HG03103 (cell line): ENCODE data around the gene MBP.

Source experiments
- ATAC-seq: cut with Tn5 transposase; IDR thresholded peaks from one replicate; pipeline ENCODE4 v1.9.1; 2021; ENCODE audit warnings: low read depth; ENCODE audit not compliant: unreplicated experiment

MBP gene

GRCh38 chr18:77054606-77055428, 77.8 kb downstream of the MBP start:
- ATAC-seq: peak; percentile 80

GRCh38 chr18:77054288-77054605, 78.3 kb downstream of the MBP start:
- no peak for ATAC-seq

- ATAC-seq: no peak
These were observed 78.8 kb downstream of the MBP start for GRCh38 chr18:77053616-77054287.

- no peak for ATAC-seq
These were observed 79.6 kb downstream of the MBP start for GRCh38 chr18:77052983-77053309.

DNA sequence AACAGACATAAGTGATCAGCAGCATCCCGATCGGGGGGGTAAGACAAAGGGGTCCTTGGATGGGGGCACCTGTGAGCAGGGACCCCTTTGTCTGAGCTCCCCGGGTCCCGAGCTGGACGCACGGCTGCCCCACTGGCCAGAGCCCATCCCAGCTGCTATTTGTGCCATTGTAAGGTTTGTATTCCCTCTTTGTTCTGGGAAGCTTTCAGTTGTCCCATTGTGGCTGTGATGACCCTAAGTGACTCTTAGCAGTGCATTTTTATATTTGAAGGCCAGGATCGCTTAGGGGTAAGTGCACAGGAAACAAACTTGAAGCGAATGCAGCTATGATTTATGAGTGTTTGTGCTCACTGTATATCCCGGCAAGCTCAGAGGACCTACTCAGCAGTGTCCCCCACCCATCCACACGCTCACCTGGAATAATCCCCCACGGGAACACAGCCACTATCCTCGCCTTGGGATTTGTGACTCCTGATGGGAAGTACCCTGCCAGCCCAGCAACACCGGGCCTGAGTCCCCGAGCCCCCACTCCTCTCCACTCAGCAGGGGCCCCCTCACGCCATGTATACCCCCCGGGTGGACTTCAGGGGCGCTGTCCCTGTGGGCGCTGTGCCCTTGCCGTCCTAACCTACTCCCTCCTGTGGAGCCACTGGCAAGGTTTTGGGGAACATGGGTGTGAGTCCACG, 80.1 kb downstream of the MBP start:
- ATAC-seq: no peak

DNA sequence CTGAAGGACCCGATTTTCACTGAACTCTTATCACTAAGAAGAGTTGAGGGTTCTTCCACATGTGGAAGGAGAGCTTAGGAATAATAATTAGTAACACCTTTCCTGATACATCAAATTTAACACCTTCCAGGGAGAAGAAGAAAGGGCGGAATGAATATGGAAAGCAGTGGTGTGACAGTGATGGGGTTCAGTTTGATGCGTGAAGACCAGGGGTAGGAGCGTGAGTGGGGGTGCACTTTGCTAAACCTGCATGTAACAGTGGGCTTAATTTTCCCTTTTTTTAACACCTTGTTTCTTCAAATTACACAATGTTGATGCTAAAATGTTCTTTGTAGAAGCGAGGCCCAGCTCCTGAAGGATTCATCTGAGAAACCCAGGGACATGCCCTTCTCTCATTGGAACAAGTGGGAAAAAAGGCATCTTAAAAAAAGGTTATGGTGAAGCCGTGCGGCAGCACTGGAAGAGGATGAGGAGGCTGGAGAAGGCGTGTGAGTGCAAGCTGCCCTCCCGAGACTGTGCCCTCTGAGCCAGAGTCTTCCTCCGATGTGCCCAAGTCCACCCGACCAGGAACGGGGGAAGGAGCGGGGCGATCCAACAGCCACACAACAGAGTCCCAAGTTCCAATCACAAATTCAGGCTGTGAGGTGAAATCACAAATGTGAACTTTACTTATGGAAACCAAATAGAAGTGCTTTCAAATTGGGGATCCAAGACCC, 80.8 kb downstream of the MBP start:
- ATAC-seq: no peak

GRCh38 chr18:77049938-77050337, 82.6 kb downstream of the MBP start:
- ATAC-seq: no peak

DNA sequence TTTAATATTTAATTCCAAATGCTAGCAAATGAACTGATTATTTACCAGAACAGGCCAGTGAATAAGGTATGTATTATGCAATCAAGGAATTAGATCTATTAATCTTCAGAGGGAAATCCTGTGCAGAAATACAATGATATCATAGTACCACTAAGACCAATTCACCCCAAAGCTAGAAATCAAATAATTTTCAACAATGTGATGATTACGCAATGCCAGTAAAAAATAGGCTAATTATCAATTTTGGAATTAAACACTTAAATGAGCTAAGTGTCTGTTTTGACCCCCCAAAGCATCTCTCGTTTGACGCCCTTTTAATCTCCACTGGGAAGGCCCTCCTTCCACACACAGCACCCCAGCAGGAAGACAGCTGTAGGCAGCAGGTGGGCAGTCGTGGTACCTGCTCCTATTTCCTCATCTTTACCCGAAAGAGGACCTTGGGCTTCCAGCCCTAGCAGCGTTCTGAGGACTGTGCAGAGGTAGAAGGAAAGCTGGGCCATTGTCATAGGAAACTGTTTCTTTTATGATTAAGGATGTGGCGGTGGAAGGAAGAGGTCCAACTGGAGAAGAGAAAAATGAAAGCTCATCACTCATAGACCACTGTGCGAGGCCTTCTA, 84.7 kb downstream of the MBP start:
- ATAC-seq: no peak

- no peak for ATAC-seq
These were observed 85.6 kb downstream of the MBP start for GRCh38 chr18:77046994-77047393.

GRCh38 chr18:77046409-77046808, 86.2 kb downstream of the MBP start:
- no peak for ATAC-seq

DNA sequence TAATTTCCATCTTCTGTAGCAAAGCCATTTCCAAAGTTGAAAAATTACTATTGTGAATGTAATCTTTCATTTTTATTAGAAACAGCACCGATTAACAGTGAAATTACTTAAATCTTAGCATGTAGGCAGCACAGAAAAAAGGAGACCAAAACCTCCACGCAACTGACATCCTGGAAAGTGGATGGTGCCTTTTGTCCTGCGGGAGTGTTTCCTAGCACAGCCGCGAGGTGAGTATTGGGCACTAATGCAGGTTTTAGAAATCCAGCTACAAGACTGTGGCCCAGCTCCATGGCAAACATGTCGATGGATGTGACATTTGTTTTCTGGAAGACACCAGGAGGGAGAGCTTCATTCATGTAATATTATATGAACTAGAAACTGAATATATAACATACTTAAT, 86.9 kb downstream of the MBP start:
- ATAC-seq: no peak

DNA sequence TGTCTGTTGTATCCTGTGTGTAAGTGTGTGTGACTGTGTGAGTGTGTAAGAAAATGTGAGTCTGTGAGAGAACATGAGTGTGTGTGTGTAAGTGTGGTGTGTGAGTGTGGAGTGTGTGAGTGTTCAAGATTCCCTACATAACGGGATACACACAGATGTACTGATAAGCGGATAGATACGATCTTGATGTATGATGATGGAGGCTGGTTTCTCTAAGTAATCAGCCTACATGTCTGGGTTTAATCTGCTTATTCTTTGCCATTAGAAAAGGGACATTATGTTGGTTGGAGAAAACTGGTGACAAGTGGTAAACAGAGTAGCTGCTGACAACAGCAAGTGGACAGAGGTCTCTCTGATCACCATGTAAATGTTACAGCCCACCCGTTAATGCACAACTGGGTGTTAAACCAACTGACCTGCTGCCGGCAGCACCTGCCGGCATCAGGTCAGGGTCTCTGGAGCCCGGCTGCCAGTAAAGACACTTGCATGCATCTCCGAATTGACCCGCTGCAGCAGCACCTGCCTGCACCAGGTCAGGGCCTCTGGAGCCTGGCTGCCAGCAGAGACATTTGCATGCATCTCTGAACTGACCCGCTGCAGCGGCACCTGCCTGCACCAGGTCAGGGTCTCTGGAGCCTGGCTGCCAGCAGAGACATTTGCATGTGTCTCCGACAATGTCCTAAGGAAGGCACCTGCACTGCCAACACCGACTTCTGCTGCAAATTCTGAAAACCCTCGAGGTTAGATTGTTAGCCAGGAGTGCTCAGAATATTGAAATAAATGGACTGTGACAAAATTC, 87.5 kb downstream of the MBP start:
- no peak for ATAC-seq

DNA sequence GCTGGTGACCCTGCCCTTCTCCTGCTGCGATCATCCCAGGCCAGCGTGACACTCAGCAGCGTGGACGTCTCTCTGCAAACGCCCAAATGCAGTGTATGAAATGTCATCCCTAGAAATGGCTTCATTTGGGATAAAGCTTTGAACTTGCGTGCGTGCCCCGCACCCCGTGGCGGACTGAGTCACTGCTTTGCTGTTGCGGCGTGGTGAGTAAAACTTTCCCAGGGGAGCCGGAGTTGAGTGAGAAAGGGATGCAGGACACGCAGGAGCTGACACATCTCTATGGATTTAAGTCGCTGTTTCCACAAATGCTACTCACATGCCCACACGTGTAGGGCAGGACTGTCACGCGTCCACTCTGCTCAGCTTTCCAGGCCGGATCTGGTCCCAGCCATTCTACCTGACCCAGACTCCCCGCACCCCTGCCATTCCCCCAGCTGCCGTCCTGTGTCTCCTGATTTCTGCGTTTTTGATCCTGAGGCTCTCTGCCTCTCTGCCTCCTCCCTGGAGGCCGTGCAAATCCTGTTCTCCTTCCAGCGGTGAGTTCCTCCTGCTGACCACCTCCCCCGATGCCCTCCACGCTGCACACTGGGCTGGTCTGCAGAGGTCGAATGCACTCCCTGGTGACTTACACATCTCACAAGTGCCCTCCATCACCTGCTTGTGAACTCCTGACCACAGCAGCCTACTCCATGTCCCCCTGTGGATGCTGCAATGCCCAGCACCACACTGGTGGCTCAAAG, 88.9 kb downstream of the MBP start:
- no peak for ATAC-seq

DNA sequence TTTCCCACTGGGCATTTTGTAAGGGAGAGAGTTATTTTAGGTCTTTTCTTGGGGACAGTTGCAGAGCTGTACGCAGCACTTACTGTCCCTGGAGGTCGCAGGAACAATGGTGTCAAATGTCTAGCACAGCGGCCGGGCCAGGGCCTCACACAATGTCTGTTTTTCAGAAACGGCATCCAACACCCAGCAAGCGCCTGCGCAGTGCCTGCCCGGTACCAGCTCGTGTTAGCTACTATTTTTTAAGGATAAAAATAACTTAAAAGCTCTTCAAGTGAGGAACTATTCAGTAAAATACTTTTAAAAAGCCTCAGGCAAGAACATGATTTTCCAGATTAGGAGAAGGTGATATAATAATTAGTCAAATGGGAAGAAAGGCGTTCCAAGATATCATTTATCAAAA, 90.0 kb downstream of the MBP start:
- no peak for ATAC-seq

DNA sequence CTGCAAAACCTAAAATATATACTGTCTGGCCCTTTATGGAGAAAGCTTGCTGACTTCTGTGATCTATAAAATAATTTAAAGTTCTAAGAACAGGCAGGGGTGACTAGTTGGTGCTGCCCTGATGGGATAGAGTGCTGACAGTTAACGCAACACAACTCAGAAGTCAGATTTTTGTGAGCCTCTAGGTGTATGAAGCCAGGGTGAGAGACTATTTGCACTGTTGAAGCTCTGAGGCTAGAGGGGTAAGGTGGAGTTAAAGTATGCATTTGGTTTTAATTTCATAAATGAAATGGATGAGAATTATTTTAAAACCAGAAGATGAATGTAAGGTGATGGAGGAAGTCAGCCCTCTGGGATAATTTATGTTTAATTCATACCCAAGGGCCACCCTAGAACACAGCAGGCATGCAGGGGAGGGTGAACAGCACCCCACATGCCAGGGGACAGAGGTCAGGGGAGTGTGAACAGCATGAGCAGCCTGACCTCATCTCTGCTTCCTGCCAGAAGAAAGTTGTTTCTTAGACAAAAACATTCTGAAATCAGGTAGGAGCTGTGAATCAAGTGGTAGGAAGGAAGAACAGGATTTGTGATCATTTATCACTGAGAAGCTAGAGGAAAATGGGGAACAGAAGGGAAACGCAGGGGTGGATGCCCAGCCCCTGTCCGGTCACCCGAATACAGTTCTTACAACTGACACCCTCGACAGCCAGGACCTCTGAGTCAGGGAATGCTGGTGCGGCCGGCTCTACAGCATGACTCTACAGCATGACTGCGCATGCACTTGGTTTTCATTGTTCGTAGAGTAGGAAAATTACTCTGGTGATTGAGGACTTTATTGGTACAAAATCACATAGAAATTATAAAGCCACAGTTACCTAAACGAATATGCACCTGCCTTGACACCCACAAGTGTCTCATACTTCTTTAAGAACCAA, 93.1 kb downstream of the MBP start:
- ATAC-seq: no peak

DNA sequence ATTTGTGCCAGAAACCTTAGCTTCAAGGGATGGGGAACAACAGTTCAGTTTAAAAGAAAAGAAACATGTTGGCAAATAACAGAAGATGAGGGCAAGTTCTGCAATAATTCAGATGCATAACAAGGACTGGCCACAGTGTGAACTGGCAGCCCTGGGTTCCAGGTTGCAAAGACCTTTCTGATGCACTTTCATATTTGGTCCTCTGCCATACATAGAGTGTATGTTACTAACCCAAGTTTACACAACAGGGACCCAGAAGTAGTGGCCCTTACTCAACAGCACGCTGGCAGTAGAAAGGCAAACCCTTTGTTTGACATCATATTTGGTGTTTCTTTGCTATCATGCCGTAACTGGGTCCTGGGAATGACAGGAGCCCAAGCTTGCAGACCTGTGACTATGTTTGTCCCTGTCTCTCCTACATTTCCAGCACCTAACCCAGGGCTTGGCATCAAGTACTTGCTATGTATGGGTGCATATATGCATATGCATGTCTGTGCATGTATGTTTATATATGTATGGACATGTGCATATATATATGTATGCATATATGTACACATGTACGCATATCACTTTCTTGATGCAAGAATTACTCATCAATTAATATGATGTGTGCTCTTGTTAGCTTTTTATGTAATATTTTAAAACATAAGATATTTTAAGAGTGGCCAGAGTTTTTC, 94.3 kb downstream of the MBP start:
- no peak for ATAC-seq

DNA sequence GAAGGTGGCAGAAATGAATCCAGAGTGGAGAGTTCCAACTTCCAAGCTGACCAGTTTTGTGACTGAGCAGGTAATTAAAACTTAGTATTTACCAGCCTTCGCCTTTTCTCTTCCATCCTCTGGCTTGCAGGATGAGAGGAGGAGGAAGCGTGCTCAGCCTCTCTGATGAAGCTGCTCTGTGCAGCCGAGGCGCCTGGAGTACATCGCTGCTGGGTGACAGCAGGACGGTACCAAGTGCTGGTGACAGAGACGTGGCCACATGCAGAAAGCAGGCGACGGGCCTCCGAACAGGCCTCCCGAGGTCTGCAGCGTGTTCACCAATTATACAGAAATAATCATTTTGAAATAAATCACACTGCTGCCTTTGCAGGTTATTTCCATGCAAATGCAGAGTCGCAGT, 95.0 kb downstream of the MBP start:
- ATAC-seq: no peak
